ENCODE measurements around the gene PIK3C2G. TPM values are rescaled to one million over a fixed set of nuclear protein-coding genes. Genes with fewer than 3 reads are reported as not detected.

PIK3C2G gene
- total RNA-seq, 1 experiment from 2014 or later: not detected

GRCh38 chr12:18443768-18444437, 182.6 kb downstream of the PIK3C2G start:
- no peak for DNase-seq (ENCODE audit: low spot score)
- Histone ChIP-seq H3K27ac (ENCODE audit: low read depth, low read length, poor library complexity, severe bottlenecking) (no peak overlapping the region), H3K27me3 (replicated peaks; ENCODE audit: insufficient read depth, low read depth, low read length, poor library complexity) (no peaks in the 10 kb centered on the region), H3K4me1 (ENCODE audit: insufficient read depth, low read length, poor library complexity, severe bottlenecking) (no peaks in the 10 kb centered on the region), H3K4me3 (ENCODE audit: low read depth, low read length, poor library complexity, severe bottlenecking) (no peak overlapping the region), H3K9me3 (ENCODE audit: low read depth, low read length, poor library complexity, severe bottlenecking) (no peaks in the 10 kb centered on the region), H3K36me3 (ENCODE audit: insufficient read depth, low read length, poor library complexity, severe bottlenecking) (no peaks in the 10 kb centered on the region)
- CTCF ChIA-PET: no interaction called here
- TF ChIP-seq, protein P1, sequence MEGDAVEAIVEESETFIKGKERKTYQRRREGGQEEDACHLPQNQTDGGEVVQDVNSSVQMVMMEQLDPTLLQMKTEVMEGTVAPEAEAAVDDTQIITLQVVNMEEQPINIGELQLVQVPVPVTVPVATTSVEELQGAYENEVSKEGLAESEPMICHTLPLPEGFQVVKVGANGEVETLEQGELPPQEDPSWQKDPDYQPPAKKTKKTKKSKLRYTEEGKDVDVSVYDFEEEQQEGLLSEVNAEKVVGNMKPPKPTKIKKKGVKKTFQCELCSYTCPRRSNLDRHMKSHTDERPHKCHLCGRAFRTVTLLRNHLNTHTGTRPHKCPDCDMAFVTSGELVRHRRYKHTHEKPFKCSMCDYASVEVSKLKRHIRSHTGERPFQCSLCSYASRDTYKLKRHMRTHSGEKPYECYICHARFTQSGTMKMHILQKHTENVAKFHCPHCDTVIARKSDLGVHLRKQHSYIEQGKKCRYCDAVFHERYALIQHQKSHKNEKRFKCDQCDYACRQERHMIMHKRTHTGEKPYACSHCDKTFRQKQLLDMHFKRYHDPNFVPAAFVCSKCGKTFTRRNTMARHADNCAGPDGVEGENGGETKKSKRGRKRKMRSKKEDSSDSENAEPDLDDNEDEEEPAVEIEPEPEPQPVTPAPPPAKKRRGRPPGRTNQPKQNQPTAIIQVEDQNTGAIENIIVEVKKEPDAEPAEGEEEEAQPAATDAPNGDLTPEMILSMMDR (conservative IDR thresholded peaks at IDR 0.05; ENCODE audit: low read depth, low read length): no peak
- TF ChIP-seq EZH2 (IDR thresholded peaks at IDR 0.05; ENCODE audit: borderline replicate concordance, low read depth, low read length, poor library complexity, severe bottlenecking): no peak
- POLR2A ChIA-PET (ENCODE audit: low non-redundant PET): no interaction called here
- intact Hi-C loops (cut with micrococcal nuclease; ENCODE audit: unreplicated experiment): no loop called here
- BruUV-seq (replicated peaks): no TSS peak

- TF ChIP-seq, protein P1 (conservative IDR thresholded peaks at IDR 0.05; ENCODE audit: low read depth, low read length): no peak
- TF ChIP-seq EZH2 (IDR thresholded peaks at IDR 0.05; ENCODE audit: borderline replicate concordance, low read depth, low read length, poor library complexity, severe bottlenecking): no peak
- intact Hi-C loops (cut with micrococcal nuclease; ENCODE audit: unreplicated experiment): no loop called here
- Histone ChIP-seq H3K9me3 (ENCODE audit: low read depth, low read length, poor library complexity, severe bottlenecking) (no peaks in the 10 kb centered on the region), H3K27ac (ENCODE audit: low read depth, low read length, poor library complexity, severe bottlenecking) (no peak overlapping the region), H3K4me3 (ENCODE audit: low read depth, low read length, poor library complexity, severe bottlenecking) (no peak overlapping the region), H3K4me1 (ENCODE audit: insufficient read depth, low read length, poor library complexity, severe bottlenecking) (no peaks in the 10 kb centered on the region), H3K36me3 (ENCODE audit: insufficient read depth, low read length, poor library complexity, severe bottlenecking) (no peaks in the 10 kb centered on the region), H3K27me3 (replicated peaks; ENCODE audit: insufficient read depth, low read depth, low read length, poor library complexity) (no peaks in the 10 kb centered on the region)
- no peak for DNase-seq (ENCODE audit: low spot score)
- ChIA-PET CTCF (no interaction called here), POLR2A (ENCODE audit: low non-redundant PET) (no interaction called here)
- no TSS peak for BruUV-seq (replicated peaks)
Measured at GRCh38 chr12:18446061-18446644, 184.8 kb downstream of the PIK3C2G start.

- Histone ChIP-seq H3K36me3 (ENCODE audit: insufficient read depth, low read length, poor library complexity, severe bottlenecking) (no peaks in the 10 kb centered on the region), H3K27ac (ENCODE audit: low read depth, low read length, poor library complexity, severe bottlenecking) (no peak overlapping the region), H3K4me3 (ENCODE audit: low read depth, low read length, poor library complexity, severe bottlenecking) (no peak overlapping the region), H3K9me3 (ENCODE audit: low read depth, low read length, poor library complexity, severe bottlenecking) (no peaks in the 10 kb centered on the region), H3K27me3 (replicated peaks; ENCODE audit: insufficient read depth, low read depth, low read length, poor library complexity) (no peaks in the 10 kb centered on the region), H3K4me1 (ENCODE audit: insufficient read depth, low read length, poor library complexity, severe bottlenecking) (no peaks in the 10 kb centered on the region)
- no peak for TF ChIP-seq EZH2 (IDR thresholded peaks at IDR 0.05; ENCODE audit: borderline replicate concordance, low read depth, low read length, poor library complexity, severe bottlenecking)
- TF ChIP-seq, protein P1 (conservative IDR thresholded peaks at IDR 0.05; ENCODE audit: low read depth, low read length): no peak
- ChIA-PET POLR2A (ENCODE audit: low non-redundant PET) (no interaction called here), CTCF (no interaction called here)
- BruUV-seq (replicated peaks): no TSS peak
- intact Hi-C loops (cut with micrococcal nuclease; ENCODE audit: unreplicated experiment): no loop called here
- no peak for DNase-seq (ENCODE audit: low spot score)
Measured at GRCh38 chr12:18454330-18454729, 193.0 kb downstream of the PIK3C2G start.

Measured in A673 (cell line).